SK-N-SH (cell line): Measurements from ENCODE around the gene GAB4.
"Not testable (repeated sequence)": the region's sequence is repeated elsewhere in the genome, so short reads cannot be mapped to it uniquely, and the experiment has no call there.

ENCODE experiments used
- CTCF ChIP-seq: fragments of 200-600 bp; sonication (generic); IDR thresholded peaks from 2 replicates; pipeline ENCODE4 v1.6.1; 2017; ENCODE audit warnings: antibody characterized with exemption, mild to moderate bottlenecking, moderate library complexity
- EP300 ChIP-seq, 2 experiments: IDR thresholded peaks; 2 replicates each; pipeline versions ENCODE4 v1.4.0 to v1.6.1; 2012; ENCODE audit warnings: borderline replicate concordance in 1 of 2, low read depth in 1 of 2, low read length in 1 of 2
- EZH2phosphoT487 ChIP-seq: fragments of 200-600 bp; sonication (generic); IDR thresholded peaks from 2 replicates; pipeline ENCODE4 v1.6.1; 2017; ENCODE audit warnings: low read depth, mixed run types, mild to moderate bottlenecking, antibody characterized with exemption, moderate library complexity, borderline replicate concordance
- FOSL2 ChIP-seq: IDR thresholded peaks from 2 replicates; pipeline ENCODE4 v1.4.0; 2012; ENCODE audit warnings: low read depth, mild to moderate bottlenecking, moderate library complexity, borderline replicate concordance
- GABPA ChIP-seq: IDR thresholded peaks from 2 replicates; pipeline ENCODE4 v1.4.0; 2012; ENCODE audit warnings: low read depth, mild to moderate bottlenecking
- GATA2 ChIP-seq: sonication (generic); formaldehyde crosslinking; IDR thresholded peaks from 2 replicates; pipeline ENCODE4 v1.5.0; 2020; ENCODE audit warnings: mild to moderate bottlenecking, missing genetic modification reagents
- TEAD4 ChIP-seq: IDR thresholded peaks from 2 replicates; pipeline ENCODE4 v1.4.0; 2012; ENCODE audit warnings: mild to moderate bottlenecking, borderline replicate concordance; ENCODE audit not compliant: insufficient read depth
- YY1 ChIP-seq: IDR thresholded peaks from 2 replicates; pipeline ENCODE4 v1.4.0; 2012; ENCODE audit warnings: low read depth, mild to moderate bottlenecking
- ZBTB33 ChIP-seq: IDR thresholded peaks from 2 replicates; pipeline ENCODE4 v1.4.0; 2012; ENCODE audit warnings: low read depth, borderline replicate concordance

GRCh38 chr22:16937209-16937608 is 70.8 kb downstream of the GAB4 start:
- not testable (repeated sequence) for TF ChIP-seq EZH2phosphoT487; CTCF; ZBTB33; YY1; EP300 (IDR thresholded peaks at IDR 0.05; ENCODE audit: borderline replicate concordance in 1 of 2, low read depth in 1 of 2, low read length in 1 of 2); TEAD4; FOSL2; GATA2 (CRISPR knock-in tag); GABPA
